GM19395 (cell line): ENCODE data around the gene AKNAD1.
"Not testable (repeated sequence)": the region's sequence is repeated elsewhere in the genome, so short reads cannot be mapped to it uniquely, and the experiment has no call there.

Experiments used
- ATAC-seq: cut with Tn5 transposase; IDR thresholded peaks from one replicate; pipeline ENCODE4 v1.9.1; 2021; ENCODE audit warnings: mild to moderate bottlenecking, moderate library complexity; ENCODE audit not compliant: unreplicated experiment

The AKNAD1 gene

GRCh38 chr1:108792420-108792819, 64.5 kb downstream of the AKNAD1 start:
- no peak for ATAC-seq

DNA sequence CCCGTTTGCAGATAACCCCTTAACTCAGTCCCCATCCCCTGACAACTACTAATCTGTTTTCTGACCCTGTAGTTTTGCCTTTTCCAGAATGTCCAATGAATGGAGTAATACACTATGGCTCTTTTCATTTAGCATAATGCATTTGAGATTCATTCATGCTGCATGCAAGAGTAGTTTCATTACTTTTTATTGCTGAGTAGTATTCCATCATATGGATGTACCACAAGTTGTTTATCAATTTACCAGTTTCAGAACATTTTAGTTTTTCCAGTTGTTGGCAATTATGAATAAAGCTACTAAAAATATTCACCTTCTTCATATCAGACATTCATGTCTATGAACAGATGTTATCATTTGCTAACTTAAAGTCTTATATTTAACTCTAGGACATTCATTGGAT, 65.1 kb downstream of the AKNAD1 start:
- ATAC-seq = no peak

GRCh38 chr1:108785880-108786279, 71.0 kb downstream of the AKNAD1 start:
- ATAC-seq = no peak

DNA sequence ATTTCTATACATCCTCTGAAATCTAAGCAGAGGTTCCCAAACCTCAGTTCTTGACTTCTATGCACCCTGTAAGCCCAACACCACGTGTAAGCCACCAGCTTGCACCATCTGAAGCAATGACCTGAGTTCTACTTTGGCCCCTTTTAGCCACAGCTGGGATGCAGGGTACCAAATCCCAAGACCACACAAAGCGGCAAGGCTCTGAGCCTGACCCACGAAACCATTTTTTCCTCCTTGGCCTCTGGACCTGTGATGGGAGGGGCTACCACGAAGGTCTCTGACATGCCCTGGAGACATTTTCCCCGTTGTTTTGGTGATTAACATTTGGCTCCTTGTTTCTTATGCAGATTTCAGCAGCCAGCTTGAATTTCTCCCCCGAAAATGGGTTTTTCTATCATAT, 71.6 kb downstream of the AKNAD1 start:
- ATAC-seq = no peak

DNA sequence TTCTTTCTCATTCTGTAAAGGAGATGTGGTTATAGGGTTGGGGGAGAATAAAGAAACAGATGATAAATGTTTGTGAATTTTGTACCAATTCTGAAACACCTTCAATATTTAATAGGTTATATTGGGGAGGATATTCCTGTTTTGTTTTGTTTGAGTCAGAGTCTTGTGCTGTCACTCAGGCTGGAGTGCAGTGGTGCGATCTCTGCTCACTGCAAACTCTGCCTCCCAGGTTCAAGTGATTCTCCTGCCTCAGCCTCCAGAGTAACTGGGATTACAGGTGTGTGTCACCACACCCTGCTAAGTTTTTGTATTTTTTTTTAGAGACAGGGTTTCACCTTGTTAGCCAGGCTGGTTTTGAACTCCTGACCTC, 75.3 kb downstream of the AKNAD1 start:
- ATAC-seq = not testable (repeated sequence)

- ATAC-seq = no peak
These were observed 75.8 kb downstream of the AKNAD1 start for GRCh38 chr1:108780937-108781574.

DNA sequence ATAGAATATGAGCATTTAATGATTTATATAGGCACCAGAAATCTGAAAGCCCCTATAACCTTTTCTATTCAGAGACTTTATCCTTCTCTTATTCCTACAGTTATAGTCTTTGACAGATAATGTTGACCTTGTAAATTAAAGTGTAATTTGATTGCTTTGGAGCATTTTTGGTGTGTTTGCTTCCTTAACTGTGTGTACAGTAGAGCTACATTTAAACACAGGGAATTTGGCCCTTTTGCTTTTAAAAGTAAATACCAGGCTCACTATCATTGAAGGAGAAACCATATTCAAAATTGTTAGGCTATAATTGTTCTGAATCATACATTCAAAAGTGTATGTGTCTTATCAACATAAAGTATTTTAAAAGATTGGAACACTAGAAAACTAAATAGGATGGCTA, 77.4 kb downstream of the AKNAD1 start:
- no peak for ATAC-seq

GRCh38 chr1:108777839-108778238, 79.1 kb downstream of the AKNAD1 start:
- no peak for ATAC-seq

DNA sequence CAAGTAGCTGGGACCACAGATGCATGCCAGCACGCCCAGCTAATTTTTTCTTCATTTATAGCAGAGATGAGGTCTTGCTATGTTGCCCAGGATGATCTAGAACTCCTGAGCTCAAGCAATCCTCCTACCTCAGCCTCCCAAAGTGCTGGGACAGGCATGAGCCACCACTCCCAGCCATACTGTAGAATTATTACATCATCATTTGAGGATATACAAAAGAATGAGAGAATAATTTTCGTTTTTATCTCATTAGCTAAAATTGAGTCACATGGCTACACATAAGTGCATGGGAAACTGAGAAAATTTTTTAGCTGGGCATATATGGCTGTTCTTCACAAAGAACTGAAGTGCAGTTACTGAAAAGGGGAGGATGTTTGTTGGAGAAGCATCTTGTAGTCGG, 89.2 kb downstream of the AKNAD1 start:
- no peak for ATAC-seq

GRCh38 chr1:108767115-108767514, 89.8 kb downstream of the AKNAD1 start:
- ATAC-seq = no peak
